Osteoblast (primary cell): Measurements from ENCODE around the gene SH3BP2. TPM values are rescaled to one million over a fixed set of nuclear protein-coding genes. Genes with fewer than 3 reads are reported as not detected.

ENCODE experiments used
- DNase-seq: peaks from one replicate; pipeline ENCODE4 v3.0.0; 2011; ENCODE audit warnings: low spot score, mixed read lengths; ENCODE audit not compliant: insufficient read length; ENCODE audit errors: missing footprints
- H2AFZ ChIP-seq: 2 replicates; pipeline ENCODE4 v1.6.0; 2011; ENCODE audit warnings: mild to moderate bottlenecking, low read length
- H3K27ac ChIP-seq: 2 replicates; pipeline ENCODE4 v1.5.1; 2011; ENCODE audit warnings: mild to moderate bottlenecking, low read depth, low read length, moderate library complexity
- H3K27me3 ChIP-seq: 2 replicates; pipeline ENCODE4 v1.6.0; 2012; ENCODE audit warnings: mild to moderate bottlenecking, control low read depth, inconsistent platforms, low read length, moderate library complexity; ENCODE audit not compliant: insufficient read depth
- H3K36me3 ChIP-seq: 2 replicates; pipeline ENCODE4 v1.5.1; 2011; ENCODE audit warnings: mild to moderate bottlenecking, low read length, control low read depth, moderate library complexity; ENCODE audit not compliant: insufficient read depth
- H3K4me1 ChIP-seq: 2 replicates; pipeline ENCODE4 v1.5.1; 2011; ENCODE audit warnings: mild to moderate bottlenecking, low read length, control low read depth, moderate library complexity; ENCODE audit not compliant: insufficient read depth
- H3K4me2 ChIP-seq: 2 replicates; pipeline ENCODE4 v1.6.0; 2011; ENCODE audit warnings: mild to moderate bottlenecking, low read length; ENCODE audit not compliant: insufficient read depth
- H3K4me3 ChIP-seq: fragments of 200-600 bp; sonication (generic); 3 replicates; pipeline ENCODE4 v1.5.1; 2012; ENCODE audit warnings: mild to moderate bottlenecking, low read length, inconsistent platforms; ENCODE audit not compliant: insufficient read depth
- H3K79me2 ChIP-seq: 2 replicates; pipeline ENCODE4 v1.6.0; 2012; ENCODE audit warnings: mild to moderate bottlenecking, low read length, control low read depth, inconsistent platforms; ENCODE audit not compliant: insufficient read depth
- H3K9me3 ChIP-seq: 2 replicates; pipeline ENCODE4 v1.5.1; 2011; ENCODE audit warnings: low read depth, low read length, control low read depth
- H4K20me1 ChIP-seq: 2 replicates; pipeline ENCODE4 v1.6.0; 2012; ENCODE audit warnings: mild to moderate bottlenecking, low read length, control low read depth; ENCODE audit not compliant: insufficient read depth
- CTCF ChIP-seq: IDR thresholded peaks from 2 replicates; pipeline ENCODE4 v1.5.1; 2011; ENCODE audit warnings: mild to moderate bottlenecking, low read depth, low read length, moderate library complexity; ENCODE audit errors: extremely low read depth
- total RNA-seq: library from RNA; depleted of rRNA; stranded (reverse); fragments of >200 nt; gene quantifications from 2 replicates; pipeline ENCODE4 v1.2.3, GENCODE V29; 2012

SH3BP2 gene
- total RNA-seq, 1 donor = 26.4 TPM

GRCh38 chr4:2874861-2875260 lies 82.0 kb downstream of the SH3BP2 start:
- no peaks in the 10 kb centered on the region for H3K9me3 ChIP-seq
- H3K27me3 ChIP-seq = no peaks in the 10 kb centered on the region
- no peak overlapping the region for H3K27ac ChIP-seq
- no peak for TF ChIP-seq CTCF
- no peak overlapping the region for H2AFZ ChIP-seq
- H3K36me3 ChIP-seq = peaks cover 6% of the 10 kb centered on the region
- H3K79me2 ChIP-seq = peaks cover 94% of the 10 kb centered on the region
- H4K20me1 ChIP-seq = peaks cover 61% of the 10 kb centered on the region
- H3K4me2 ChIP-seq = no peak overlapping the region
- DNase-seq = no peak
- H3K4me1 ChIP-seq = peaks cover 4% of the 10 kb centered on the region
- H3K4me3 ChIP-seq = no peak overlapping the region

GRCh38 chr4:2875556-2875955 lies 82.7 kb downstream of the SH3BP2 start:
- H3K79me2 ChIP-seq = peaks cover 90% of the 10 kb centered on the region
- no peak for TF ChIP-seq CTCF
- no peak overlapping the region for H2AFZ ChIP-seq
- peaks cover 63% of the 10 kb centered on the region for H4K20me1 ChIP-seq
- no peak overlapping the region for H3K4me3 ChIP-seq
- DNase-seq = no peak
- H3K4me2 ChIP-seq = no peak overlapping the region
- peaks cover 4% of the 10 kb centered on the region for H3K4me1 ChIP-seq
- no peak overlapping the region for H3K27ac ChIP-seq
- no peaks in the 10 kb centered on the region for H3K9me3 ChIP-seq
- H3K27me3 ChIP-seq = no peaks in the 10 kb centered on the region
- peaks cover 6% of the 10 kb centered on the region for H3K36me3 ChIP-seq

GRCh38 chr4:2878346-2878745 lies 85.5 kb downstream of the SH3BP2 start:
- Histone ChIP-seq H4K20me1 (peaks cover 47% of the 10 kb centered on the region), H2AFZ (no peak overlapping the region), H3K36me3 (peaks cover 16% of the 10 kb centered on the region), H3K27ac (no peak overlapping the region), H3K4me3 (no peak overlapping the region), H3K27me3 (no peaks in the 10 kb centered on the region), H3K9me3 (no peaks in the 10 kb centered on the region), H3K4me1 (peaks cover 6% of the 10 kb centered on the region), H3K79me2 (peaks cover 77% of the 10 kb centered on the region), H3K4me2 (no peak overlapping the region)
- DNase-seq = no peak
- TF ChIP-seq CTCF = no peak

- Histone ChIP-seq H3K9me3 (no peaks in the 10 kb centered on the region), H2AFZ (no peak overlapping the region), H3K4me3 (no peak overlapping the region), H3K4me2 (no peak overlapping the region), H3K27ac (no peak overlapping the region), H4K20me1 (peaks cover 42% of the 10 kb centered on the region), H3K4me1 (peaks cover 6% of the 10 kb centered on the region), H3K36me3 (peaks cover 23% of the 10 kb centered on the region), H3K27me3 (no peaks in the 10 kb centered on the region), H3K79me2 (peaks cover 74% of the 10 kb centered on the region)
- TF ChIP-seq CTCF = no peak
- no peak for DNase-seq
Observed at GRCh38 chr4:2879026-2879425, 86.1 kb downstream of the SH3BP2 start.
